GM23338 (cell line): ENCODE measurements around the gene CTNNA1.

Experiments used
- CREB1 ChIP-seq: fragments of 250-450 bp; sonication (Bioruptor Pico); IDR thresholded peaks from 2 replicates; pipeline ENCODE4 v1.5.0; 2020; ENCODE audit warnings: low read depth, mild to moderate bottlenecking, moderate library complexity
- EZH2 ChIP-seq: fragments of 200-600 bp; sonication (generic); IDR thresholded peaks from one replicate; pipeline ENCODE4 v1.8.0; 2017; ENCODE audit warnings: antibody characterized with exemption, mild to moderate bottlenecking, low read depth; ENCODE audit not compliant: unreplicated experiment
- EZH2phosphoT487 ChIP-seq: fragments of 200-600 bp; sonication (generic); IDR thresholded peaks from one replicate; pipeline ENCODE4 v1.8.1; 2018; ENCODE audit warnings: antibody characterized with exemption; ENCODE audit not compliant: unreplicated experiment
- JUNB ChIP-seq: IDR thresholded peaks from one replicate; pipeline ENCODE4 v1.6.1; 2016; ENCODE audit warnings: antibody characterized with exemption; ENCODE audit not compliant: unreplicated experiment
- POLR2AphosphoS5 ChIP-seq: IDR thresholded peaks from 2 replicates; pipeline ENCODE4 v1.6.1; 2016; ENCODE audit warnings: antibody characterized with exemption, low read depth
- STAT1 ChIP-seq: IDR thresholded peaks from one replicate; pipeline ENCODE4 v1.6.1; 2016; ENCODE audit warnings: antibody characterized with exemption; ENCODE audit not compliant: unreplicated experiment
- ZNF114 ChIP-seq: fragments of 250-450 bp; sonication (Bioruptor Pico); IDR thresholded peaks from 2 replicates; pipeline ENCODE4 v1.5.0; 2020; ENCODE audit warnings: mild to moderate bottlenecking, moderate library complexity
- ZNF331 ChIP-seq: fragments of 250-450 bp; sonication (Bioruptor Pico); IDR thresholded peaks from 2 replicates; pipeline ENCODE4 v1.5.0; 2020; ENCODE audit warnings: low read depth, mild to moderate bottlenecking, moderate library complexity
- TF ChIP-seq, protein P1 (sequence below), 2 experiments: fragments of 200-600 bp in 1 of 2; sonication (generic) in 1 of 2; conservative IDR thresholded peaks; 2 replicates each; pipeline versions ENCODE4 v1.5.1 to v1.6.1; 2016 to 2017; ENCODE audit warnings: antibody characterized with exemption in 2 of 2, low read depth in 2 of 2, mild to moderate bottlenecking in 2 of 2, moderate library complexity in 1 of 2
- TF ChIP-seq, protein P2 (sequence below): IDR thresholded peaks from one replicate; pipeline ENCODE4 v1.6.1; 2018; ENCODE audit warnings: antibody characterized with exemption; ENCODE audit not compliant: unreplicated experiment
- TF ChIP-seq, protein P3 (sequence below): IDR thresholded peaks from 2 replicates; pipeline ENCODE4 v1.6.1; 2016; ENCODE audit warnings: antibody characterized with exemption
- TF ChIP-seq, protein P4 (sequence below): fragments of 250-450 bp; sonication (Bioruptor Pico); IDR thresholded peaks from 2 replicates; pipeline ENCODE4 v1.5.0; 2020; ENCODE audit warnings: mild to moderate bottlenecking, moderate library complexity

DNA sequence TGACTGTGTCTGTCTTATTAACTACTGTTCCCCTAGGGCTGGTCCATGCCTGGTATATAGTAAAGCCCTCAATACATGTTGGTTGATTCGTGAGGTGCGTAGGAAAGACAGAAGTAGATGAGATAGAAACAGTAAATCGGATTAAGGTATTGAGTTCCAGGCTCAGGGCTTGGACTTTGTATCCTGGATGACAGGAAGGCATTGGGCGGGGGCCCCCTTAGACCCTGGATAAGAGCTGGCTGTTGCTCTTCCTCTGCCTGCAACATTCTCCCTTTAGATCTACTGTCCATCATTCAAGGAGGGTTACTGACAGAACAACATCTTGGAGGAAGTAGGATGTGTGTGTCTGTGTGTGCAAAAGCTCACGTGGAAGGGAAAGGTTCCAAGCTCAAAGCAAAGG lies 31.2 kb upstream of the CTNNA1 start:
- TF ChIP-seq, protein P1, sequence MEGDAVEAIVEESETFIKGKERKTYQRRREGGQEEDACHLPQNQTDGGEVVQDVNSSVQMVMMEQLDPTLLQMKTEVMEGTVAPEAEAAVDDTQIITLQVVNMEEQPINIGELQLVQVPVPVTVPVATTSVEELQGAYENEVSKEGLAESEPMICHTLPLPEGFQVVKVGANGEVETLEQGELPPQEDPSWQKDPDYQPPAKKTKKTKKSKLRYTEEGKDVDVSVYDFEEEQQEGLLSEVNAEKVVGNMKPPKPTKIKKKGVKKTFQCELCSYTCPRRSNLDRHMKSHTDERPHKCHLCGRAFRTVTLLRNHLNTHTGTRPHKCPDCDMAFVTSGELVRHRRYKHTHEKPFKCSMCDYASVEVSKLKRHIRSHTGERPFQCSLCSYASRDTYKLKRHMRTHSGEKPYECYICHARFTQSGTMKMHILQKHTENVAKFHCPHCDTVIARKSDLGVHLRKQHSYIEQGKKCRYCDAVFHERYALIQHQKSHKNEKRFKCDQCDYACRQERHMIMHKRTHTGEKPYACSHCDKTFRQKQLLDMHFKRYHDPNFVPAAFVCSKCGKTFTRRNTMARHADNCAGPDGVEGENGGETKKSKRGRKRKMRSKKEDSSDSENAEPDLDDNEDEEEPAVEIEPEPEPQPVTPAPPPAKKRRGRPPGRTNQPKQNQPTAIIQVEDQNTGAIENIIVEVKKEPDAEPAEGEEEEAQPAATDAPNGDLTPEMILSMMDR (conservative IDR thresholded peaks at IDR 0.05; ENCODE audit: low read depth in 2 of 2), result no peak
- TF ChIP-seq POLR2AphosphoS5 (no peak), EZH2 (no peak), CREB1 (CRISPR knock-in tag) (no peak), ZNF114 (CRISPR knock-in tag) (no peak), EZH2phosphoT487 (no peak), STAT1 (no peak), ZNF331 (CRISPR knock-in tag) (no peak), JUNB (no peak)
- TF ChIP-seq, protein P2, sequence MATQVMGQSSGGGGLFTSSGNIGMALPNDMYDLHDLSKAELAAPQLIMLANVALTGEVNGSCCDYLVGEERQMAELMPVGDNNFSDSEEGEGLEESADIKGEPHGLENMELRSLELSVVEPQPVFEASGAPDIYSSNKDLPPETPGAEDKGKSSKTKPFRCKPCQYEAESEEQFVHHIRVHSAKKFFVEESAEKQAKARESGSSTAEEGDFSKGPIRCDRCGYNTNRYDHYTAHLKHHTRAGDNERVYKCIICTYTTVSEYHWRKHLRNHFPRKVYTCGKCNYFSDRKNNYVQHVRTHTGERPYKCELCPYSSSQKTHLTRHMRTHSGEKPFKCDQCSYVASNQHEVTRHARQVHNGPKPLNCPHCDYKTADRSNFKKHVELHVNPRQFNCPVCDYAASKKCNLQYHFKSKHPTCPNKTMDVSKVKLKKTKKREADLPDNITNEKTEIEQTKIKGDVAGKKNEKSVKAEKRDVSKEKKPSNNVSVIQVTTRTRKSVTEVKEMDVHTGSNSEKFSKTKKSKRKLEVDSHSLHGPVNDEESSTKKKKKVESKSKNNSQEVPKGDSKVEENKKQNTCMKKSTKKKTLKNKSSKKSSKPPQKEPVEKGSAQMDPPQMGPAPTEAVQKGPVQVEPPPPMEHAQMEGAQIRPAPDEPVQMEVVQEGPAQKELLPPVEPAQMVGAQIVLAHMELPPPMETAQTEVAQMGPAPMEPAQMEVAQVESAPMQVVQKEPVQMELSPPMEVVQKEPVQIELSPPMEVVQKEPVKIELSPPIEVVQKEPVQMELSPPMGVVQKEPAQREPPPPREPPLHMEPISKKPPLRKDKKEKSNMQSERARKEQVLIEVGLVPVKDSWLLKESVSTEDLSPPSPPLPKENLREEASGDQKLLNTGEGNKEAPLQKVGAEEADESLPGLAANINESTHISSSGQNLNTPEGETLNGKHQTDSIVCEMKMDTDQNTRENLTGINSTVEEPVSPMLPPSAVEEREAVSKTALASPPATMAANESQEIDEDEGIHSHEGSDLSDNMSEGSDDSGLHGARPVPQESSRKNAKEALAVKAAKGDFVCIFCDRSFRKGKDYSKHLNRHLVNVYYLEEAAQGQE, result no peak
- TF ChIP-seq, protein P3, sequence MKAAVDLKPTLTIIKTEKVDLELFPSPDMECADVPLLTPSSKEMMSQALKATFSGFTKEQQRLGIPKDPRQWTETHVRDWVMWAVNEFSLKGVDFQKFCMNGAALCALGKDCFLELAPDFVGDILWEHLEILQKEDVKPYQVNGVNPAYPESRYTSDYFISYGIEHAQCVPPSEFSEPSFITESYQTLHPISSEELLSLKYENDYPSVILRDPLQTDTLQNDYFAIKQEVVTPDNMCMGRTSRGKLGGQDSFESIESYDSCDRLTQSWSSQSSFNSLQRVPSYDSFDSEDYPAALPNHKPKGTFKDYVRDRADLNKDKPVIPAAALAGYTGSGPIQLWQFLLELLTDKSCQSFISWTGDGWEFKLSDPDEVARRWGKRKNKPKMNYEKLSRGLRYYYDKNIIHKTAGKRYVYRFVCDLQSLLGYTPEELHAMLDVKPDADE, result no peak
- TF ChIP-seq, protein P4, sequence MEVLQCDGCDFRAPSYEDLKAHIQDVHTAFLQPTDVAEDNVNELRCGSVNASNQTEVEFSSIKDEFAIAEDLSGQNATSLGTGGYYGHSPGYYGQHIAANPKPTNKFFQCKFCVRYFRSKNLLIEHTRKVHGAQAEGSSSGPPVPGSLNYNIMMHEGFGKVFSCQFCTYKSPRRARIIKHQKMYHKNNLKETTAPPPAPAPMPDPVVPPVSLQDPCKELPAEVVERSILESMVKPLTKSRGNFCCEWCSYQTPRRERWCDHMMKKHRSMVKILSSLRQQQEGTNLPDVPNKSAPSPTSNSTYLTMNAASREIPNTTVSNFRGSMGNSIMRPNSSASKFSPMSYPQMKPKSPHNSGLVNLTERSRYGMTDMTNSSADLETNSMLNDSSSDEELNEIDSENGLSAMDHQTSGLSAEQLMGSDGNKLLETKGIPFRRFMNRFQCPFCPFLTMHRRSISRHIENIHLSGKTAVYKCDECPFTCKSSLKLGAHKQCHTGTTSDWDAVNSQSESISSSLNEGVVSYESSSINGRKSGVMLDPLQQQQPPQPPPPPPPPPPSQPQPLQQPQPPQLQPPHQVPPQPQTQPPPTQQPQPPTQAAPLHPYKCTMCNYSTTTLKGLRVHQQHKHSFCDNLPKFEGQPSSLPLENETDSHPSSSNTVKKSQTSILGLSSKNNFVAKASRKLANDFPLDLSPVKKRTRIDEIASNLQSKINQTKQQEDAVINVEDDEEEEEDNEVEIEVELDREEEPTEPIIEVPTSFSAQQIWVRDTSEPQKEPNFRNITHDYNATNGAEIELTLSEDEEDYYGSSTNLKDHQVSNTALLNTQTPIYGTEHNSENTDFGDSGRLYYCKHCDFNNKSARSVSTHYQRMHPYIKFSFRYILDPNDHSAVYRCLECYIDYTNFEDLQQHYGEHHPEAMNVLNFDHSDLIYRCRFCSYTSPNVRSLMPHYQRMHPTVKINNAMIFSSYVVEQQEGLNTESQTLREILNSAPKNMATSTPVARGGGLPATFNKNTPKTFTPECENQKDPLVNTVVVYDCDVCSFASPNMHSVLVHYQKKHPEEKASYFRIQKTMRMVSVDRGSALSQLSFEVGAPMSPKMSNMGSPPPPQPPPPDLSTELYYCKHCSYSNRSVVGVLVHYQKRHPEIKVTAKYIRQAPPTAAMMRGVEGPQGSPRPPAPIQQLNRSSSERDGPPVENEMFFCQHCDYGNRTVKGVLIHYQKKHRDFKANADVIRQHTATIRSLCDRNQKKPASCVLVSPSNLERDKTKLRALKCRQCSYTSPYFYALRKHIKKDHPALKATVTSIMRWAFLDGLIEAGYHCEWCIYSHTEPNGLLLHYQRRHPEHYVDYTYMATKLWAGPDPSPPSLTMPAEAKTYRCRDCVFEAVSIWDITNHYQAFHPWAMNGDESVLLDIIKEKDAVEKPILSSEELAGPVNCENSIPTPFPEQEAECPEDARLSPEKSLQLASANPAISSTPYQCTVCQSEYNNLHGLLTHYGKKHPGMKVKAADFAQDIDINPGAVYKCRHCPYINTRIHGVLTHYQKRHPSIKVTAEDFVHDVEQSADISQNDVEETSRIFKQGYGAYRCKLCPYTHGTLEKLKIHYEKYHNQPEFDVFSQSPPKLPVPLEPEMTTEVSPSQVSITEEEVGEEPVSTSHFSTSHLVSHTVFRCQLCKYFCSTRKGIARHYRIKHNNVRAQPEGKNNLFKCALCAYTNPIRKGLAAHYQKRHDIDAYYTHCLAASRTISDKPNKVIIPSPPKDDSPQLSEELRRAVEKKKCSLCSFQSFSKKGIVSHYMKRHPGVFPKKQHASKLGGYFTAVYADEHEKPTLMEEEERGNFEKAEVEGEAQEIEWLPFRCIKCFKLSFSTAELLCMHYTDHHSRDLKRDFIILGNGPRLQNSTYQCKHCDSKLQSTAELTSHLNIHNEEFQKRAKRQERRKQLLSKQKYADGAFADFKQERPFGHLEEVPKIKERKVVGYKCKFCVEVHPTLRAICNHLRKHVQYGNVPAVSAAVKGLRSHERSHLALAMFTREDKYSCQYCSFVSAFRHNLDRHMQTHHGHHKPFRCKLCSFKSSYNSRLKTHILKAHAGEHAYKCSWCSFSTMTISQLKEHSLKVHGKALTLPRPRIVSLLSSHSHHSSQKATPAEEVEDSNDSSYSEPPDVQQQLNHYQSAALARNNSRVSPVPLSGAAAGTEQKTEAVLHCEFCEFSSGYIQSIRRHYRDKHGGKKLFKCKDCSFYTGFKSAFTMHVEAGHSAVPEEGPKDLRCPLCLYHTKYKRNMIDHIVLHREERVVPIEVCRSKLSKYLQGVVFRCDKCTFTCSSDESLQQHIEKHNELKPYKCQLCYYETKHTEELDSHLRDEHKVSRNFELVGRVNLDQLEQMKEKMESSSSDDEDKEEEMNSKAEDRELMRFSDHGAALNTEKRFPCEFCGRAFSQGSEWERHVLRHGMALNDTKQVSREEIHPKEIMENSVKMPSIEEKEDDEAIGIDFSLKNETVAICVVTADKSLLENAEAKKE (CRISPR knock-in tag), result no peak
